H9 (cell line): ENCODE data around the gene RNF40. TPM values are rescaled to one million over a fixed set of nuclear protein-coding genes. Genes with fewer than 3 reads are reported as not detected.

Experiments used
- DNase-seq: peaks from one replicate; pipeline ENCODE4 v3.0.0-alpha.2; 2017
- H2AFZ ChIP-seq: one replicate; pipeline ENCODE4 v1.6.1; 2013; ENCODE audit warnings: mild to moderate bottlenecking, low read length, control low read depth, moderate library complexity
- H2AK5ac ChIP-seq: 2 replicates; pipeline ENCODE4 v1.6.1; 2013; ENCODE audit warnings: low read length, control low read depth, mixed read lengths; ENCODE audit not compliant: insufficient read length
- H2BK120ac ChIP-seq: one replicate; pipeline ENCODE4 v1.6.1; 2013; ENCODE audit warnings: low read depth, mild to moderate bottlenecking, low read length, control low read depth, inconsistent platforms; ENCODE audit not compliant: poor library complexity, severe bottlenecking
- H2BK12ac ChIP-seq: 2 replicates; pipeline ENCODE4 v1.6.1; 2013; ENCODE audit warnings: low read length, control low read depth, mixed read lengths, low read depth; ENCODE audit not compliant: insufficient read length
- H2BK15ac ChIP-seq: 2 replicates; pipeline ENCODE4 v1.6.1; 2013; ENCODE audit warnings: low read depth, low read length, control low read depth
- H2BK20ac ChIP-seq: one replicate; pipeline ENCODE4 v1.6.1; 2013; ENCODE audit warnings: low read depth, mild to moderate bottlenecking, low read length, control low read depth, inconsistent platforms; ENCODE audit not compliant: poor library complexity, severe bottlenecking
- H2BK5ac ChIP-seq: 2 replicates; pipeline ENCODE4 v1.6.1; 2013; ENCODE audit warnings: low read length, control low read depth, mixed read lengths; ENCODE audit not compliant: insufficient read length
- H3K14ac ChIP-seq: 2 replicates; pipeline ENCODE4 v1.6.1; 2013; ENCODE audit warnings: low read length, control low read depth; ENCODE audit not compliant: insufficient read depth
- H3K18ac ChIP-seq: 2 replicates; pipeline ENCODE4 v1.6.1; 2013; ENCODE audit warnings: low read depth, mild to moderate bottlenecking, mixed read lengths, low read length, control low read depth; ENCODE audit not compliant: insufficient read length
- H3K23ac ChIP-seq: 2 replicates; pipeline ENCODE4 v1.6.1; 2013; ENCODE audit warnings: low read length, control low read depth, mixed read lengths, low read depth; ENCODE audit not compliant: insufficient read length
- H3K23me2 ChIP-seq: 2 replicates; pipeline ENCODE4 v1.6.1; 2013; ENCODE audit warnings: low read depth, mild to moderate bottlenecking, mixed read lengths, low read length, control low read depth; ENCODE audit not compliant: insufficient read length, poor library complexity, severe bottlenecking
- H3K27ac ChIP-seq: 2 replicates; pipeline ENCODE4 v1.5.1; 2013; ENCODE audit warnings: low read length, control low read depth, mixed read lengths, low read depth; ENCODE audit not compliant: insufficient read length
- H3K27me3 ChIP-seq: 2 replicates; pipeline ENCODE4 v1.6.1; 2013; ENCODE audit warnings: low read length, control low read depth, inconsistent platforms; ENCODE audit not compliant: insufficient read depth
- H3K4ac ChIP-seq: 2 replicates; pipeline ENCODE4 v1.6.1; 2013; ENCODE audit warnings: low read depth, mild to moderate bottlenecking, control low read depth, inconsistent platforms, low read length, moderate library complexity
- H3K4me1 ChIP-seq: 2 replicates; pipeline ENCODE4 v1.6.1; 2013; ENCODE audit warnings: low read length, control low read depth, inconsistent platforms; ENCODE audit not compliant: insufficient read depth
- H3K4me2 ChIP-seq: 2 replicates; pipeline ENCODE4 v1.6.1; 2013; ENCODE audit warnings: low read length, control low read depth, mixed read lengths; ENCODE audit not compliant: insufficient read length, insufficient read depth
- H3K56ac ChIP-seq: 2 replicates; pipeline ENCODE4 v1.6.1; 2013; ENCODE audit warnings: low read depth, mild to moderate bottlenecking, mixed read lengths, low read length, control low read depth; ENCODE audit not compliant: insufficient read length
- H3K79me1 ChIP-seq: 2 replicates; pipeline ENCODE4 v1.6.1; 2013; ENCODE audit warnings: low read depth, mild to moderate bottlenecking, moderate library complexity, low read length, control low read depth, inconsistent platforms; ENCODE audit not compliant: insufficient read depth, poor library complexity, severe bottlenecking
- H3K79me2 ChIP-seq: 2 replicates; pipeline ENCODE4 v1.6.1; 2013; ENCODE audit warnings: low read length, control low read depth, inconsistent platforms; ENCODE audit not compliant: insufficient read depth
- H3K9ac ChIP-seq: 2 replicates; pipeline ENCODE4 v1.6.1; 2013; ENCODE audit warnings: low read length, control low read depth, mixed read lengths; ENCODE audit not compliant: insufficient read length; ENCODE audit errors: extremely low read depth
- H3K9me3 ChIP-seq: one replicate; pipeline ENCODE4 v1.6.1; 2013; ENCODE audit warnings: low read depth, low read length, inconsistent platforms; ENCODE audit not compliant: control insufficient read depth
- H3T11ph ChIP-seq: one replicate; pipeline ENCODE4 v1.6.1; 2013; ENCODE audit warnings: mild to moderate bottlenecking, low read length, control low read depth, inconsistent platforms
- H4K20me1 ChIP-seq: one replicate; pipeline ENCODE4 v1.6.1; 2013; ENCODE audit not compliant: control insufficient read depth, insufficient read length, insufficient read depth
- H4K5ac ChIP-seq: 2 replicates; pipeline ENCODE4 v1.6.1; 2013; ENCODE audit warnings: low read depth, mild to moderate bottlenecking, mixed read lengths, low read length, control low read depth; ENCODE audit not compliant: insufficient read length
- H4K8ac ChIP-seq: replicated peaks from 2 replicates; pipeline ENCODE4 v1.6.1; 2013; ENCODE audit warnings: low read length, control low read depth, mixed read lengths, low read depth; ENCODE audit not compliant: insufficient read length
- H4K91ac ChIP-seq: 2 replicates; pipeline ENCODE4 v1.6.1; 2013; ENCODE audit warnings: low read depth, mild to moderate bottlenecking, moderate library complexity, mixed read lengths, low read length, control low read depth; ENCODE audit not compliant: insufficient read length
- H3K27ac Mint-ChIP-seq, 3 experiments: 2 replicates in 2 of 3; 3 replicates in 1 of 3; pipeline ENCODE4 v1.8.0; 2020 to 2021; ENCODE audit warnings: mixed read lengths in 3 of 3, mild to moderate bottlenecking in 1 of 3, moderate library complexity in 1 of 3
- H3K27me3 Mint-ChIP-seq: 2 replicates; pipeline ENCODE4 v1.8.0; 2021; ENCODE audit warnings: low read depth, mild to moderate bottlenecking, moderate library complexity, mixed read lengths
- H3K36me3 Mint-ChIP-seq, 3 experiments: 2 replicates in 2 of 3; 3 replicates in 1 of 3; pipeline ENCODE4 v1.8.0; 2020 to 2021; ENCODE audit warnings: low read depth in 3 of 3, mixed read lengths in 3 of 3; ENCODE audit not compliant: insufficient read depth in 1 of 3
- H3K4me1 Mint-ChIP-seq, 2 experiments: 2 replicates each; pipeline ENCODE4 v1.8.0; 2020; ENCODE audit warnings: mixed read lengths in 2 of 2
- H3K4me3 Mint-ChIP-seq, 2 experiments: 2 replicates in 1 of 2; 3 replicates in 1 of 2; pipeline ENCODE4 v1.8.0; 2020 to 2021; ENCODE audit warnings: mild to moderate bottlenecking in 2 of 2, mixed read lengths in 2 of 2, moderate library complexity in 1 of 2
- H3K9me3 Mint-ChIP-seq, 2 experiments: 2 replicates in 1 of 2; 3 replicates in 1 of 2; pipeline ENCODE4 v1.8.0; 2020; ENCODE audit warnings: mild to moderate bottlenecking in 2 of 2, mixed read lengths in 2 of 2, moderate library complexity in 1 of 2
- WGBS: extraction: QIAGEN DNeasy Blood & Tissue Kit; methylation state at CpG from one replicate; pipeline ENCODE4 v1.1.7; 2013; ENCODE audit warnings: missing lambda C conversion rate, low lambda C conversion rate, mixed read lengths; ENCODE audit not compliant: insufficient read length; ENCODE audit errors: extremely low coverage; 5-methylcytosine and 5-hydroxymethylcytosine counted together
- total RNA-seq: library from RNA; stranded (reverse); gene quantifications from 2 replicates; pipeline ENCODE4 v1.2.1, GENCODE V29; 2021
- TF ChIP-seq, protein P1 (sequence below): fragments of 200-600 bp; sonication (generic); conservative IDR thresholded peaks from 3 replicates; pipeline ENCODE4 v1.8.0; 2021; ENCODE audit warnings: antibody characterized with exemption, mild to moderate bottlenecking

Gene RNF40
- total RNA-seq, 1 experiment from 2014 or later: 103 TPM

DNA sequence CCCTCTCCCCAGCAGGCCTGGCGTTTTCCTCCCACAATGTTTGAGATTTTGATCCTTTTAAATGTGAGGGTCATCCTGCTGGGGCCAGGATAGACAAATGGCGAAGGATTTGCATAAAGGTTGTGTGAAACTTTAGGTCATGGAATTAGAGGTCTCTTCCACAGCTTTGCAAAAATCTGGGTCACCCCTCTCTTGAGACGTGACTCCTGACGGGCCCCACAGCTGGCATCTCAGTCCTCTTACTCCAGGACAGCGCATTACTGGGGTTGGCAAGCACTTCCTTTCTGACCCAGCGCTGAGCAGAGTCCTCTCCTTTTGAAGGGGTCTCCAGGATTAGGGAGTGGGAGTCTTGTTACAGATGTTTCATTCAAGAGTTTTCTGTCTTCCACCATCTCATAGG, 17.5 kb downstream of the RNF40 start:
- Histone ChIP-seq H3K23ac (no peak overlapping the region), H3K27me3 (no peaks in the 10 kb centered on the region), H2AFZ (no peak overlapping the region), H3K79me2 (no peaks in the 10 kb centered on the region), H3K4ac (no peak overlapping the region), H4K5ac (no peak overlapping the region), H2BK20ac (no peak overlapping the region), H3K27ac (no peak overlapping the region), H3K4me2 (no peak overlapping the region), H2BK120ac (no peak overlapping the region), H2BK15ac (no peak overlapping the region), H3K9me3 (no peaks in the 10 kb centered on the region), H4K8ac (no peak overlapping the region), H2BK12ac (no peak overlapping the region), H3K23me2 (peaks cover 4% of the 10 kb centered on the region), H3K18ac (no peak overlapping the region), H4K91ac (no peak overlapping the region), H3K4me1 (no peaks in the 10 kb centered on the region), H3K79me1 (no peaks in the 10 kb centered on the region), H3T11ph (no peak overlapping the region), H3K9ac (no peak overlapping the region), H2BK5ac (no peak overlapping the region), H4K20me1 (peaks cover 3% of the 10 kb centered on the region), H3K56ac (no peak overlapping the region), H3K14ac (no peak overlapping the region), H2AK5ac (no peak overlapping the region)
- no peaks in the 10 kb centered on the region for H3K9me3 Mint-ChIP-seq
- peaks cover 3% of the 10 kb centered on the region; the same call in 1 of the 2 replicates for H3K27me3 Mint-ChIP-seq
- H3K4me3 Mint-ChIP-seq: no peak overlapping the region
- no CpG with 5 or more reads among the region's 6 CpGs for WGBS
- no peak for DNase-seq
- no peak overlapping the region for H3K27ac Mint-ChIP-seq
- H3K4me1 Mint-ChIP-seq: peaks cover 18 to 24% of the 10 kb centered on the region in 2 experiments
- peaks cover 12 to 28% (median 26%) of the 10 kb centered on the region in 3 experiments; a peak in 6 of 7 replicates for H3K36me3 Mint-ChIP-seq
- TF ChIP-seq, protein P1, sequence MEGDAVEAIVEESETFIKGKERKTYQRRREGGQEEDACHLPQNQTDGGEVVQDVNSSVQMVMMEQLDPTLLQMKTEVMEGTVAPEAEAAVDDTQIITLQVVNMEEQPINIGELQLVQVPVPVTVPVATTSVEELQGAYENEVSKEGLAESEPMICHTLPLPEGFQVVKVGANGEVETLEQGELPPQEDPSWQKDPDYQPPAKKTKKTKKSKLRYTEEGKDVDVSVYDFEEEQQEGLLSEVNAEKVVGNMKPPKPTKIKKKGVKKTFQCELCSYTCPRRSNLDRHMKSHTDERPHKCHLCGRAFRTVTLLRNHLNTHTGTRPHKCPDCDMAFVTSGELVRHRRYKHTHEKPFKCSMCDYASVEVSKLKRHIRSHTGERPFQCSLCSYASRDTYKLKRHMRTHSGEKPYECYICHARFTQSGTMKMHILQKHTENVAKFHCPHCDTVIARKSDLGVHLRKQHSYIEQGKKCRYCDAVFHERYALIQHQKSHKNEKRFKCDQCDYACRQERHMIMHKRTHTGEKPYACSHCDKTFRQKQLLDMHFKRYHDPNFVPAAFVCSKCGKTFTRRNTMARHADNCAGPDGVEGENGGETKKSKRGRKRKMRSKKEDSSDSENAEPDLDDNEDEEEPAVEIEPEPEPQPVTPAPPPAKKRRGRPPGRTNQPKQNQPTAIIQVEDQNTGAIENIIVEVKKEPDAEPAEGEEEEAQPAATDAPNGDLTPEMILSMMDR: no peak
